GM20431 (cell line): ENCODE measurements around the gene IQCN.

Source experiments
- in situ Hi-C: fragments of 300-500 bp; cut with MseI, MboI; formaldehyde crosslinking; loops from one replicate; pipeline ENCODE4 v1.15.0; 2020; ENCODE audit warnings: low sequenced_read_pairs; ENCODE audit not compliant: unreplicated experiment

The IQCN gene

GRCh38 chr19:18245297-18245696 lies 29.0 kb downstream of the IQCN start:
- in situ Hi-C loops, result no loop called here

GRCh38 chr19:18239303-18239702 lies 34.9 kb downstream of the IQCN start:
- in situ Hi-C loops, result no loop called here

- in situ Hi-C loops, result no loop called here
Measured at GRCh38 chr19:18234194-18234593, 40.1 kb downstream of the IQCN start.

- in situ Hi-C loops, result no loop called here
Measured at GRCh38 chr19:18233224-18233825, 40.9 kb downstream of the IQCN start.

- in situ Hi-C loops, result no loop called here
Measured at GRCh38 chr19:18232540-18233223, 41.6 kb downstream of the IQCN start.

GRCh38 chr19:18231775-18232174 lies 42.5 kb downstream of the IQCN start:
- in situ Hi-C loops, result no loop called here

- in situ Hi-C loops, result no loop called here
Measured at GRCh38 chr19:18230941-18231734, 43.1 kb downstream of the IQCN start.

- in situ Hi-C loops, result no loop called here
Measured at GRCh38 chr19:18229915-18230314, 44.3 kb downstream of the IQCN start.

GRCh38 chr19:18229474-18229873 lies 44.8 kb downstream of the IQCN start:
- in situ Hi-C loops, result no loop called here

- in situ Hi-C loops, result no loop called here
Measured at GRCh38 chr19:18227781-18228271, 46.4 kb downstream of the IQCN start.

- in situ Hi-C loops, result no loop called here
Measured at GRCh38 chr19:18226956-18227780, 47.1 kb downstream of the IQCN start.

- in situ Hi-C loops, result no loop called here
Measured at GRCh38 chr19:18225702-18226468, 48.4 kb downstream of the IQCN start, which contains the start of gene PDE4C. PDE4C (minus strand) TSS chr19:18226438; CDS start chr19:18226415, 23 bp downstream.

- in situ Hi-C loops, result no loop called here
Measured at GRCh38 chr19:18225355-18225701, 48.9 kb downstream of the IQCN start.

- in situ Hi-C loops, result no loop called here
Measured at GRCh38 chr19:18224525-18225354, 49.5 kb downstream of the IQCN start.

- in situ Hi-C loops, result no loop called here
Measured at GRCh38 chr19:18223860-18224524, 50.3 kb downstream of the IQCN start.

- in situ Hi-C loops, result no loop called here
Measured at GRCh38 chr19:18221815-18222725, 52.2 kb downstream of the IQCN start.

- in situ Hi-C loops, result no loop called here
Measured at GRCh38 chr19:18220632-18221275, 53.5 kb downstream of the IQCN start.
